MG63 (cell line): ENCODE results near the gene BMP2K. TPM values are rescaled to one million over a fixed set of nuclear protein-coding genes. Genes with fewer than 3 reads are reported as not detected.
A peak's percentile ranks its signal among the peaks of the same experiment; 100 is the strongest.

Experiments used
- DNase-seq: peaks from one replicate; pipeline ENCODE4 v3.0.0-alpha.2; 2020
- H3K27me3 ChIP-seq: fragments of 250-450 bp; sonication (Bioruptor Pico); 2 replicates; pipeline ENCODE4 v1.5.1; 2020; ENCODE audit warnings: mild to moderate bottlenecking, moderate library complexity
- H3K36me3 ChIP-seq: fragments of 250-450 bp; sonication (Bioruptor Pico); 2 replicates; pipeline ENCODE4 v1.5.1; 2020; ENCODE audit warnings: mild to moderate bottlenecking, moderate library complexity
- H3K4me3 ChIP-seq: fragments of 250-450 bp; sonication (Bioruptor Pico); 2 replicates; pipeline ENCODE4 v1.5.1; 2020; ENCODE audit warnings: mild to moderate bottlenecking, moderate library complexity
- H3K9me3 ChIP-seq: fragments of 250-450 bp; sonication (Bioruptor Pico); 2 replicates; pipeline ENCODE4 v1.5.1; 2020; ENCODE audit warnings: mild to moderate bottlenecking, moderate library complexity
- total RNA-seq: library from RNA; depleted of rRNA; stranded (reverse); fragments of >200 nt; shearing (Covaris generic); gene quantifications from 2 replicates; pipeline ENCODE4 v1.2.3, GENCODE V29; 2014; ENCODE audit warnings: low replicate concordance

BMP2K gene
- total RNA-seq, 1 experiment from 2014 or later: 8.4 TPM

DNA sequence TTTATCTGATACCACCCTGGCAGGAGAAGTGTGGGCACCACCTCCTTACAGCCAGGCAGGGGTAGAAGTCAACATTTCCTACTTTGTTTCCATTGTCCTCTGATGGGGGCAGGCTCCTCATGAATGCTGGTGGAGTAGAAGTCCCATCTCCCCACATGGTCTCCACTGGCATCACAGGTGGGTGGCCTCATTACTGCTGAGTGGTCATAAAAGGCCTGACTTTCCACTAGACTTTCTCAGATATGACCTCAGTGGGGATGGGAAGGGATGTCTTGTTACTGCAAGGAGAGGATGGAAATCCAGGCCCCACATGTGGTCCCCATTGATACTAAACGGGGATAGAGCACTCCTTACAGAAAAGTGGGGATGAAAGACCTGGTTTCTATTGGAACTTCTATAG is 18.6 kb upstream of the BMP2K start:
- Histone ChIP-seq H3K4me3 (no peak overlapping the region), H3K36me3 (no peaks in the 10 kb centered on the region), H3K9me3 (no peaks in the 10 kb centered on the region), H3K27me3 (no peaks in the 10 kb centered on the region)
- no peak for DNase-seq

DNA sequence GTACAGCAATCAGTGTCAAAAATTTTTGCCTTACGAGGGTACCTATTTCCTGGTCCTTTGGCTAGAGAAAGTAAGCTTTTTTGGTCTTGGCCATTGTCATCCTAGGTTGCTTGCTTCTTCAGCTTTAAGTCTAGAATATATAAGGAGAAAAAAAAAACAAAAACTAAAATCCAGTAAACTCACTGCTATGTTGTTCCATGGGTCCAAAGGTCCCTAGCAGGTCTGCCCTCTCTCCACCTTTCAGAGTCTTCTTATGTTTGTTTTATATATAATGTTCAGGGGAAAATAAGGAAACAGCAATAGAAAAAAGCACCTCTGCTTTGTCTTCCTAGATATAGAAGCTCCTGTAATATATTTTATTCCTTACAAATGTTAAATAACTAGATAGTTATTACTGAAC is 18.1 kb upstream of the BMP2K start:
- Histone ChIP-seq H3K36me3 (no peaks in the 10 kb centered on the region), H3K27me3 (no peaks in the 10 kb centered on the region), H3K9me3 (no peaks in the 10 kb centered on the region), H3K4me3 (no peak overlapping the region)
- DNase-seq: no peak

DNA sequence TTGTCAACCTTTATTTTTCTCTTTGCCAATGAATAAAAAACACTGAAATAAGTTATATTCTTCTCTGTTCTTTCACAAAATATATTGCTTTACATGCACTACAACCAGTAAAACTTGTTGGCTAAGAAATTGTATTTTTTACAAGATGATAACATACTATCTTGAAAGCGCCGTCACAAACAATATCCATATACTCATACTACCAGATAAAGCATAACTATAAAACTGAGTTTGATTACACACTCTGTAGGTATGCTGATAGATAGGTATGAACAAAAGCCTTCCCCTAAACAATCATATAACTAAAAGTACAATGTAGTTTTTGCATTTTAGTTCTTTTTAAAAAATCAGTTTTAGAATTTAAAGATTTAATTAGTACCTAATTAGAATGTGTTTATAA is 13.6 kb upstream of the BMP2K start:
- DNase-seq: no peak
- Histone ChIP-seq H3K9me3 (no peaks in the 10 kb centered on the region), H3K4me3 (no peak overlapping the region), H3K27me3 (no peaks in the 10 kb centered on the region), H3K36me3 (no peaks in the 10 kb centered on the region)

DNA sequence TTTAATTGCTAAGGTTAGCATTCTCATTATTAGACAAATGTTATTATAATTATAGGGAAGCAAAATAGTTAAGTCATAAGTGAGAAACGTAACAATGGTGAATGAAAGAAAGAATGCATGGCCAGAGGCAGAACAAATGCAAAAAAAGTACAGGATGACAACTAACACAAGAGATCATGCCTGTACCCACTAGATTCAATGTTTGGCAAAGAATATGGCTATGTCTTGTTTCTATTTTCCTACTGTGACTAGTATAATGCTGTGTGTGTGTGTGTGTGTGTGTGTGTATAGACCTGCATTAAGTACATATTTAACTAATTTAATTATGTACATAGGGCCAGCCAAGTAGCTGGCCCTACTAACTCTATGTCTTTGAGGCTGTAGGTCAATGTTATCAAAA is 12.9 kb upstream of the BMP2K start:
- H3K27me3 ChIP-seq: no peaks in the 10 kb centered on the region

DNA sequence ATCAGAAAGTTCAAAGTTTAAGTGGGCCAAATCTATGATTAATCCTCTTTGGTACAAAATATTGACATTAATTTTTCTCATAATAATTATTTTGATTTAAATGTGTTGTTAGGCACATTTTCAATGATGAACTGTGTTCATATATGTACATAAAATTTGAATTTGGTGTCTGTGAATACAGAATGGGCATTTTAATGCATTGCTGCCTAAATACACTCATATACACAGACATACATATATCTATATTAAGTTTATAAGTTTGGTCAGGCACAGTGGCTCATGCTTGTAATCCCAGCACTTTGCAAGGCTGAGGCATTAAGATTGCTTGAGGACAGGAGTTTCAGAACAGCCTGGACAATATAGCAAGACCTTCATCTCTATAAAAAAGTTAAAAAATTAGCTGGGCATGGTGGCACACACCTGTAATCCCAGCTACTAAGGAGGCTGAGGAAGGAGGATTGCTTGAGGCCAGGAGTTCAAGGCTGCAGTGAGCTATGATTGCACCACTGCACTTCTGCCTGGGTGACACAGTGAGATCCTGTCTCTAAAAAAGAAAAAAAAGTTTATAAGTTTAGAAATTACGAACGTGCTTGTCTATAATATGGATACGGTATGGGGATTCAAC is 12.3 kb upstream of the BMP2K start:
- no peaks in the 10 kb centered on the region for H3K27me3 ChIP-seq
- H3K4me3 ChIP-seq: no peak overlapping the region
- H3K36me3 ChIP-seq: no peaks in the 10 kb centered on the region
- DNase-seq: no peak
- H3K9me3 ChIP-seq: no peaks in the 10 kb centered on the region

More for the DNA sequence above, 12.9 kb upstream of the BMP2K start:
- H3K4me3 ChIP-seq: no peak overlapping the region
- no peak for DNase-seq
- no peaks in the 10 kb centered on the region for H3K36me3 ChIP-seq
- H3K9me3 ChIP-seq: no peaks in the 10 kb centered on the region

DNA sequence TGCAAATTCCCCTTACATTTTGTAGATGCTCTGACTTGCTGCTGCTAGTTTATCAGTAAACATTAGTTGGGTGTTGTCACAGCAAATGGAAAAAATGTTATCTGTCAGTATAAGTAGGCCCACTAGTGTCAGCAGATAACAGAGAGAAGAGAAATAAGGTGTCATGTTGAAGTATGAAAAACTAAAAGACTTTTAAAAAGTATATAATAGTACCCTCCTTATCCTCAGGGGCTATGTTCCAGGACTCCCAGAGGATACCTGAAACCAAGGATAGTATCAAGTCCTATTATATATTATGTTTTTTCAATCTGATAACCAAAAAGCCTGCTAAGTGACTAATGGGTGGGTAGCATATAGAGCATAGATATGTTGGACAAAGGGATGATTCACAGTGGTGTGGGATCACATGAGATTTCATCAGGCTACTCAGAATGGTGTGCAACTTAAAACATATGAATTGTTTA is 11.6 kb upstream of the BMP2K start:
- DNase-seq: no peak
- H3K9me3 ChIP-seq: no peaks in the 10 kb centered on the region

DNA sequence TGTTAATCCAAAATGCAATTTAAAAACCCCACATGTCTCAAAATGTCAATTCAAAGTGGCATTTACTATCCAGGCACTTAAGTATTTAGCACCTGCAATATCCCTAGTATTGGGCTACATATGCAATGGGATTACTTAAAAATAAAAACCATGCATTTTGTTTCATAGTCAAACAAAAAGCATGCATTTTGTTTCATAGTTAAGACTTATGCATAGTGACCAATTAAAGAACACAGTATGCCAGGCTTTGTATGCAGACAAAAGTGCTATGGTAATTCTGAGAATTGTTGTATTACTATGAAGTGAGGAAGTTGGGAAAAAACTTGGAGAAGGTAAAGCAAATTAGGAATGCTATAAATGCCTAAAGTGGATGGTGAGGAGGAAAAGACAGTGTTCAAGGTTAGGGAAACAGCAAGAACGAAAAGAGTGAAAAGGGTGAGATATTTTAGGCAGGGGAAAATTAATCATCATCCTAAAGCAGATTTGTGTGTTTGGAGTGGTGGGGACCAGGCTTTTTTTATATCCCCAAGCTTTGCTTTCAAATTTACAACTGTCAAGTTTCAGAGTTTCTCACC is 10.6 kb upstream of the BMP2K start:
- Histone ChIP-seq H3K4me3 (no peak overlapping the region), H3K36me3 (no peaks in the 10 kb centered on the region), H3K9me3 (no peaks in the 10 kb centered on the region), H3K27me3 (no peaks in the 10 kb centered on the region)
- DNase-seq: no peak

More for the DNA sequence above, 11.6 kb upstream of the BMP2K start:
- Histone ChIP-seq H3K4me3 (no peak overlapping the region), H3K27me3 (no peaks in the 10 kb centered on the region), H3K36me3 (no peaks in the 10 kb centered on the region)

DNA sequence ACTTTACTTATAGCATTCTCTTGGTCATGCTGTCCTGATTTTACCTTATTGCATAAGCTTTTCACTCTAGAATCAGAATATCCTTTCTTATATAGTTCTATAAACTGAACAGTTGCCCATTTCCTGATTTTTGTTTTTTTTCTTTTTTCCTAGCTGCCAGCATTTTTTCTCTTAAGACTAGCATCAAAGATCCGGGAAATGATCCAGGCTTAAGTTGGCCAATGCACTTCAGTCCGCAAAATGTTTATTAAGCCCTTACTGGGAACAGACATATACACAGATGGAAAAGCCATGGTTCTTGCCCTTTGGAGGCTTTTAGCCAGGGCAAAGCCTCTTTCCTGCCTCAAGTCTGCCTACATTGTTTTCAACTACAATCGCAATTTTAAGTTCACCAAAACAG is 10.1 kb upstream of the BMP2K start:
- peak; percentile 36 for DNase-seq
- no peaks in the 10 kb centered on the region for H3K9me3 ChIP-seq
- no peaks in the 10 kb centered on the region for H3K27me3 ChIP-seq
- no peak overlapping the region for H3K4me3 ChIP-seq
- H3K36me3 ChIP-seq: no peaks in the 10 kb centered on the region

DNA sequence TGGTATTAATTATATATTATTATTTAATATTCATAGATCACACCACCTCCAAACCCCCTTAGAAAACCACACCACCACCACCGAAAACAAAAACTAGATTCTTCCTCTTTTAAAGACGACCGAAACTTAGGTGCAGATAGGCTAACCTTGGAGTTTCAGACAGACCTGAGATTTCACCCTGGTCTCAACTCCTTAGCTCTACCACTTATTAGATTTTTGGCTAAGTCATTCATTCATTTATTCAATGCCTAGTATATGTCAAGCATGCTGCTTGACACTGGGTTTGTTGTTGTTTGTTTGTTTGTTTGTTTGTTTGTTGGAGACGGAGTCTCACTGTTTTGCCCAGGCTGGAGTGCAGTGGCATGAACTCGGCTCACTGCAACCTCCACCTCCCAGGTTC is 9.5 kb upstream of the BMP2K start:
- Histone ChIP-seq H3K4me3 (no peak overlapping the region), H3K27me3 (no peaks in the 10 kb centered on the region), H3K36me3 (no peaks in the 10 kb centered on the region), H3K9me3 (no peaks in the 10 kb centered on the region)
- DNase-seq: no peak

DNA sequence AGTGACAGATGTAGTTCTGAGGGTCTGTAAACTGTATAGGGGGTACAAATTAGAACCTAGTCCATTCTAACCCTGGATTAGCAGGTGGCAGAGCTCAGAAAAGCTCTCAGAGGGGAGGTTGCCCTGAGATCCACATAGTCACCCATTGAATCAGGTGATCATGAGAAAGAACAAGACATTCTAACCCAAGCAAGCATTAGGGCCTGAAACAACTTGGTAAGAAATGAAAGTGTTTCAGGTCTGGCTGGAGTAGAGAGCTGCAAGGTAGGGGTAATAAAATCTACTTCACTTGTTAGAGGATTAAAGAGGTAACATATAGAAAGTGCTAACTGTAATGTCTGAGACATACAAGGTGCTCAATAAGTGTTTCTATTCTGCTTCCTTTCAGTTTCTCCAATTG is 8.8 kb upstream of the BMP2K start:
- Histone ChIP-seq H3K4me3 (no peak overlapping the region), H3K36me3 (no peaks in the 10 kb centered on the region), H3K27me3 (no peaks in the 10 kb centered on the region), H3K9me3 (no peaks in the 10 kb centered on the region)
- no peak for DNase-seq

DNA sequence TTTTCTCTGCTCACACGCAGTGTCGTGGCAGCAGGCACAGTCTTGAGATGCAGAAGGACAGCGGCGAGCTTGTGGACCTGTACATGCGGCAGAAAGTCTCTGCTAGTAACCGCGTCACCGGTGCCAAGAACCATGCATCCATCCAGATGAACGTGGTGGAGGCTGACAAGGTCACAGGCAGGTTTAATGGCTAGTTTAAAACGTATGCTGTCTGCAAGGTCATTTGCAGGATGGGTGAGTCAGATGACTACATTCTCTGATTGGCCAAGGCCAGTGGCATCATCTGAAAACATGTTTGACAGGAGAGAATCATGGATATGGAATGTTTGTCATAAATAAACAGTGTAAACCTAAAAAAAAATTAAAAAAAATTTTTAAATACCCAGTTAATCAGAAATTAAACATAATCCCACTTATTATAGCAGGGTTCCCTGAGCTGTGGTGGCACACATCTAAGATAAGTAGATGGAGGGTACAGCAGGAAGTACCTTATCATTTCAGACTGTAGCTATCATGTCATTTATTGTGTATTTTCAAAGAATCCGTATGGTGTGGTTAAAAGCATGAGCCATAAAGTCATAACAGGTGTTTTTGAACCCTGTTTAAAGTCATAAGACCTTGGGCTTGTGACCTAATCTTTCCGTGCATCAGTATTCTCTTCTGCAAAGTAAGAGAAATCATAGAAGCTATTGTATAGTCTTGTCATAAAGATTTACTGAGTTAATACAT is 7.5 kb upstream of the BMP2K start:
- no peaks in the 10 kb centered on the region for H3K9me3 ChIP-seq
- H3K36me3 ChIP-seq: no peaks in the 10 kb centered on the region
- peak; percentile 22 for DNase-seq
- H3K27me3 ChIP-seq: no peaks in the 10 kb centered on the region
- no peak overlapping the region for H3K4me3 ChIP-seq

DNA sequence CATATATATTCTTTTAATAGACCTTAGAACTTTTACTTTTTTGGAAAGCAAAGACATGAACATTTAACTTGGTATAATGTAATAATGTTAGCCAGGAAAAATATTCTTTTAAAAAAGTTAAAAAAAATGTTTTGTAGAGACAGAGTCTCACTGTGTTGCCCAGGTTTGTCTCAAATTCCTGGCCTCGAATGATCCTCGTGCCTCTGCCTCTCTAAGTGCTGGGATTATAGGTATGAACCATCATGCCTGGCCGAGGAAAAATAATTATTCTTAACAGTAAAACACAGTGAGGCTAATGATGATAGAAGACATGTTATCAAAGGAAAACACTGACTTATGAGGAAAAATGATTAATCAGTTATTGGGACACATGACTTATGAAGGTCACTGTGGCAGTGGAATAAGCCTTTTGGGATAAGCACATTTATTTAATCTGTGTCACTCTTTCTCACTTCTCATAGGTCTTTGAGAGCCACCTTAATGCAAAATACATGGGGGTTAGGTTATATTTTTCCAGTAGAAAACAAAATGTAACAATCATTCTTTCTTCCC is 6.0 kb upstream of the BMP2K start:
- no peaks in the 10 kb centered on the region for H3K9me3 ChIP-seq
- DNase-seq: no peak
- H3K36me3 ChIP-seq: no peaks in the 10 kb centered on the region
- no peak overlapping the region for H3K4me3 ChIP-seq
- no peaks in the 10 kb centered on the region for H3K27me3 ChIP-seq

DNA sequence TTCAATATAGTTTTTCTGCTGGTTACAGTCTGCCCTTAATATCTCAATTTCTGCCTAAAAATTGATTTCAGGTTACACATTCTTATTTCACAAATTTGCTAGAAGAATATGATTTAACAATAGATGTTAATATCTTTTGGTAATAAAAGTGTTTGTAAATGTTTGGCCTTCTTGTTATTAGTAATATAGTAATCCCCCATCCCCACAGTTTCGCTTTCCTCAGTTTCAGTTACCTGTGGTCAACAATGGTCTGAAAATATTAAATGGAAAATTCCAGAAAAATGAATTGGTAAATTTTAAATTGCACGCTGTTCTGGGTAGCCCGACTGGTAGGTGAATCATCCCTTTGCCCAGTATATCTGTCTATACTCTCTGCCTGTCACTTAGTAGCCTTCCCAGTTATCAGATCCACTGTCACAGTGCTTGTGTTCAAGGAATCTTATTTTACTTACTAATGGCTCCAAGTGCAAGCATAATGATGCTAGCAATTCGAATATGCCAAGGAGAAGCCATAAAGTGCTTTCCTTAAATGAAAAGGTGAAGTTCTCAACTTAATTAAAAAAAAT is 3.5 kb upstream of the BMP2K start:
- Histone ChIP-seq H3K36me3 (no peaks in the 10 kb centered on the region), H3K27me3 (no peaks in the 10 kb centered on the region), H3K4me3 (no peak overlapping the region), H3K9me3 (no peaks in the 10 kb centered on the region)
- DNase-seq: no peak

DNA sequence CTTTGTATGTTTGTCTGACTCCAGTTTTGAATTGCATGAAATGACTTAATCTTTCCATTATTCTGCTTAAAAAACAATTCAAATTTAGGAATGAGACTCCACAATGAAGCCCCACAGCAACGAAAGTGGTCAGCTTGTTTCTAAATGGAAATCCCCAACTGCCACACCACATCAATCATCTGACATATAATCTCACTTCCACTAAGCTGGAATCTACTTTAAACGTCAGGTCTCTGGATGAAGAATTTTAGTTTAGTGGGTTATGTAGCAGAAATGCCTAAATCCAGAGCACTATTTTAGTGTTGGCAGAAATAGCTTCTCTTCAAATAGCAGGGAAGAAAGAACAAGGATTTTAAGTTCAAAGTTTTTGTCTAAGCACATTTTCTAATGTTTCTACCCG is 1.7 kb upstream of the BMP2K start:
- Histone ChIP-seq H3K9me3 (no peaks in the 10 kb centered on the region), H3K4me3 (no peak overlapping the region), H3K27me3 (no peaks in the 10 kb centered on the region), H3K36me3 (no peaks in the 10 kb centered on the region)
- no peak for DNase-seq

DNA sequence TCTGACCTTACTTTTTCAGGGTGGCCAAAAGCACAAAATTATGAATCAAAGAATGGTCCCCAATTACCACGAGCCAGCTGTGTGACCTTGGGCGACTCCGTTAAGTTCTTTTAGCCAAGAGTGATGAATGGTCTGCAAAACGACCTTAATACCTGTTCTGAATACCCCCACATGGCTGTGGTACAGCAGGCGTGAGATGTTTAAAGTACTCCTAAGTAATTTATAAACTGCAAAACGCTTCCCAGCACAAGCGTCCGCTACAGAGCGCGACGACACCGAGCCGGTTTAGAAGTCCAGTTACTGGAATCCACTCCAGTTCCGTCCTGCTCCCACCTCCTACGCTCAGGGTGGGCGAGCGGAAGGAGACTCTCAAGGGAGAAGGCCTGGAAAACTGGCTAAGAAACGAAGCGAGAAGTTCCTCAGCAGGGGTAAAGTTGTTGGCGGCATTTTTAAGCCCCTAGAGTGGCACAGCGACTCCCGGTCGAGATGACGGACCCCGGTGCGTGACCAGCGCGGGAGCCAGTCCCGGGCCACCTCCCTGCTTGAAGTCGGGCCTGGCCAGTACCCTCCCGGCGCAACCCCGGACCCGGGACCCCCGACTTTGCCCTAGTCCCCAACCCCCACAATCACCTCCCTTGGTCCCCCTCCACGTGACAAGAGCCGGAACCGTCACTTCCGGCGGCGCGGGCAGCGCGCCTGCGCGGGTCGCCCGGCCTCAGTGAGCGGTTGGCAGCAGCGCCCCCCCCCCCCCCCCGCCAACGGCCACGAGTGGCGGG is 659 bp upstream of the BMP2K start:
- Histone ChIP-seq H3K4me3 (peak overlapping the region; percentile 87), H3K9me3 (no peaks in the 10 kb centered on the region), H3K36me3 (no peaks in the 10 kb centered on the region), H3K27me3 (no peaks in the 10 kb centered on the region)
- peak; percentile 74 for DNase-seq

DNA sequence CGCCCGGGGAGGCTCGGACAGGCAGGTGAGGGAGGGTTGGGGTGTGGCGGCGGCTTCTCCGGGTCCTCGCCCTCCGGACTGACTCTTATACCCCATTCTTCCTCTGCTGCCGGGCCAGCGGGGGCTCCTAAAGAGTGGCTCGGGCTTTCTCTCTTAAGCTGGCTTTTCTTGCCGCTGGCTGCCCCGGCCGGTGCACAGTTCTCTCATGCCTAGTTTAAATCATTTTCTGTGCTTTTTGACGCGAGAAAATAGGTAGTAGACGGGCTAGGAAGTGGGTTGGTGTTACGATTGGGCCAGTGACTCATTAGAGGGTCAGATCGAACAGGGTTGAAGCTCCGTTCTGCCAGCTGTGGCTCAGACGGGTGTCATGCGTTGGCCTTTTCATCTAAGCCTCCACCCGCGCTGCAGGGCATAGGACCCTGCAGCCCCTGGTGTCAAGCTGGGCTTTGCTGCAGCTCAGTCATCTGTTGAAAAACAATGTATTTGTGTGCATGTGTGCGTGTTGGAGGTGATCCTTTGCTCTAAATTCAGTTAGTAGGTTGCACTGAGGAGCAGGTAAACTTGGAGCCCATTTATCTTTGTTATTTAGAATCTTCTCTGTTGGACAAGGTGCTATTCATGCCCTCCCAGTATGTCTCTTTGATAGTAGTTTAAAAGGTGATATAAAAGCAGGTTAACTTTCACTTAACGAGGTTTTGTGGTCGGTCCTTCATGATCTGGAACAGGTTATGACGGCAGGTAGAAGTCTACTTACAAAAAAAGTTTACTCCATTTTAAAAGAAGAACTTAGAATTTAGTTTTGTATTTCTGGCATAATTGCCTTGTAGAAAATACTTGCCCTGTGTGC is 802 bp downstream of the BMP2K start:
- Histone ChIP-seq H3K27me3 (no peaks in the 10 kb centered on the region), H3K4me3 (peak overlapping the region; percentile 87), H3K9me3 (no peaks in the 10 kb centered on the region), H3K36me3 (no peaks in the 10 kb centered on the region)
- DNase-seq: peak; percentile 73
